A549 (cell line): Measurements from ENCODE around the gene TGFBR3.

ENCODE experiments used
- CEBPB ChIP-seq, 2 experiments: fragments of >200 bp in 1 of 2; sonication (Bioruptor Twin) in 1 of 2; formaldehyde crosslinking in 1 of 2; IDR thresholded peaks; 2 replicates each; pipeline ENCODE4 v1.6.1; 2012 to 2016
- CTCF ChIP-seq: fragments of >200 bp; sonication (Bioruptor Twin); formaldehyde crosslinking; IDR thresholded peaks from 3 replicates; pipeline ENCODE4 v1.5.1; 2016
- EP300 ChIP-seq, 2 experiments: fragments of >200 bp; sonication (Bioruptor Twin); formaldehyde crosslinking; IDR thresholded peaks; 2 replicates in 1 of 2; 3 replicates in 1 of 2; pipeline ENCODE4 v1.6.1; 2016 to 2017
- MAX ChIP-seq: IDR thresholded peaks from 2 replicates; pipeline ENCODE4 v1.6.1; 2012
- MAZ ChIP-seq: fragments of 150-350 bp; IDR thresholded peaks from 2 replicates; pipeline ENCODE4 v1.6.1; 2014; ENCODE audit warnings: antibody characterized with exemption, low read depth, low read length, borderline replicate concordance
- NFE2L2 ChIP-seq: fragments of 150-350 bp; conservative IDR thresholded peaks from 2 replicates; pipeline ENCODE4 v1.6.1; 2014; ENCODE audit warnings: low read length
- POLR2A ChIP-seq: IDR thresholded peaks from 2 replicates; pipeline ENCODE4 v1.6.1; 2012; ENCODE audit warnings: mild to moderate bottlenecking, low read length
- POLR2AphosphoS2 ChIP-seq: conservative IDR thresholded peaks from 2 replicates; pipeline ENCODE4 v1.6.1; 2012; ENCODE audit warnings: low read length, improper control_type of control experiment, inconsistent platforms
- RARB ChIP-seq: fragments of 250-450 bp; sonication (Bioruptor Pico); IDR thresholded peaks from 2 replicates; pipeline ENCODE4 v1.8.0; 2021; ENCODE audit warnings: mild to moderate bottlenecking, moderate library complexity
- RCOR1 ChIP-seq: fragments of 150-350 bp; IDR thresholded peaks from 2 replicates; pipeline ENCODE4 v1.6.1; 2014; ENCODE audit warnings: antibody characterized with exemption, low read length, low read depth
- RFX5 ChIP-seq: fragments of 450-650 bp; IDR thresholded peaks from 2 replicates; pipeline ENCODE4 v1.7.1; 2014; ENCODE audit warnings: antibody characterized with exemption, mild to moderate bottlenecking, moderate library complexity
- TP53 ChIP-seq: fragments of 250-450 bp; sonication (Bioruptor Pico); IDR thresholded peaks from 2 replicates; pipeline ENCODE4 v1.5.0; 2021; ENCODE audit warnings: mild to moderate bottlenecking, moderate library complexity
- TF ChIP-seq, protein P1 (sequence below): fragments of 200-600 bp; sonication (generic); IDR thresholded peaks from 2 replicates; pipeline ENCODE4 v1.6.1; 2016; ENCODE audit warnings: antibody characterized with exemption, mild to moderate bottlenecking, moderate library complexity

DNA sequence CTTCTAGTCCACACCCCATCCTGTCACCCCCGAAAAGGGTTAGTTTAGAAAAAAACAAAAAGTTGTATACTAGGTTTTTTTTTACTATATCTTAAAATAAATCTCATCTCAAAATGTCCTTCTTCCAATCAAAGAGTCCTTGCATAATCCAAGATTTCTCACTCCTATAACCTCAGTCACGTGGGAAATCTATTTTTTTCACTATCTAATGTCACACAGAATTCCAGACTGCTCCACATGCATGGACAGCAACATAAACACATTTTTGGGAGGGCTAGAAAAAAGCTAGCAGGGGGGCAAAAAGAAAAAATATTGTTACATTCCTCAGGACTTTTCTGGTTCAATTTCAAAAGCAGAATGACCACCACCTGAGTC, 39.3 kb downstream of the TGFBR3 start:
- TF ChIP-seq RARB (CRISPR knock-in tag) = no peak
- TF ChIP-seq CEBPB (IDR thresholded peaks at IDR 0.05) = no peak
- TF ChIP-seq POLR2A = no peak
- TF ChIP-seq RFX5 = no peak
- no peak for TF ChIP-seq CTCF
- TF ChIP-seq TP53 (CRISPR knock-in tag) = no peak
- TF ChIP-seq RCOR1 = no peak
- TF ChIP-seq POLR2AphosphoS2 = no peak
- TF ChIP-seq MAX = no peak
- TF ChIP-seq, protein P1, sequence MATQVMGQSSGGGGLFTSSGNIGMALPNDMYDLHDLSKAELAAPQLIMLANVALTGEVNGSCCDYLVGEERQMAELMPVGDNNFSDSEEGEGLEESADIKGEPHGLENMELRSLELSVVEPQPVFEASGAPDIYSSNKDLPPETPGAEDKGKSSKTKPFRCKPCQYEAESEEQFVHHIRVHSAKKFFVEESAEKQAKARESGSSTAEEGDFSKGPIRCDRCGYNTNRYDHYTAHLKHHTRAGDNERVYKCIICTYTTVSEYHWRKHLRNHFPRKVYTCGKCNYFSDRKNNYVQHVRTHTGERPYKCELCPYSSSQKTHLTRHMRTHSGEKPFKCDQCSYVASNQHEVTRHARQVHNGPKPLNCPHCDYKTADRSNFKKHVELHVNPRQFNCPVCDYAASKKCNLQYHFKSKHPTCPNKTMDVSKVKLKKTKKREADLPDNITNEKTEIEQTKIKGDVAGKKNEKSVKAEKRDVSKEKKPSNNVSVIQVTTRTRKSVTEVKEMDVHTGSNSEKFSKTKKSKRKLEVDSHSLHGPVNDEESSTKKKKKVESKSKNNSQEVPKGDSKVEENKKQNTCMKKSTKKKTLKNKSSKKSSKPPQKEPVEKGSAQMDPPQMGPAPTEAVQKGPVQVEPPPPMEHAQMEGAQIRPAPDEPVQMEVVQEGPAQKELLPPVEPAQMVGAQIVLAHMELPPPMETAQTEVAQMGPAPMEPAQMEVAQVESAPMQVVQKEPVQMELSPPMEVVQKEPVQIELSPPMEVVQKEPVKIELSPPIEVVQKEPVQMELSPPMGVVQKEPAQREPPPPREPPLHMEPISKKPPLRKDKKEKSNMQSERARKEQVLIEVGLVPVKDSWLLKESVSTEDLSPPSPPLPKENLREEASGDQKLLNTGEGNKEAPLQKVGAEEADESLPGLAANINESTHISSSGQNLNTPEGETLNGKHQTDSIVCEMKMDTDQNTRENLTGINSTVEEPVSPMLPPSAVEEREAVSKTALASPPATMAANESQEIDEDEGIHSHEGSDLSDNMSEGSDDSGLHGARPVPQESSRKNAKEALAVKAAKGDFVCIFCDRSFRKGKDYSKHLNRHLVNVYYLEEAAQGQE = no peak
- no peak for TF ChIP-seq NFE2L2
- TF ChIP-seq MAZ = no peak
- TF ChIP-seq EP300 (IDR thresholded peaks at IDR 0.05) = no peak
